Measurements from ENCODE around the gene GH1.
"Not testable (repeated sequence)": the region's sequence is repeated elsewhere in the genome, so short reads cannot be mapped to it uniquely, and the experiment has no call there.

Gene GH1

GRCh38 chr17:63918789-63919305 lies at the start of gene GH1:
Gene GH1, minus strand, starts transcription at chr17:63918839. Its CDS starts 63 bp downstream, at chr17:63918776.
- not testable (repeated sequence) for DNase-seq (ENCODE audit: low spot score)

GRCh38 chr17:63967953-63968352 lies 49.3 kb upstream of the GH1 start:
- no peak for DNase-seq (ENCODE audit: low spot score)

DNA sequence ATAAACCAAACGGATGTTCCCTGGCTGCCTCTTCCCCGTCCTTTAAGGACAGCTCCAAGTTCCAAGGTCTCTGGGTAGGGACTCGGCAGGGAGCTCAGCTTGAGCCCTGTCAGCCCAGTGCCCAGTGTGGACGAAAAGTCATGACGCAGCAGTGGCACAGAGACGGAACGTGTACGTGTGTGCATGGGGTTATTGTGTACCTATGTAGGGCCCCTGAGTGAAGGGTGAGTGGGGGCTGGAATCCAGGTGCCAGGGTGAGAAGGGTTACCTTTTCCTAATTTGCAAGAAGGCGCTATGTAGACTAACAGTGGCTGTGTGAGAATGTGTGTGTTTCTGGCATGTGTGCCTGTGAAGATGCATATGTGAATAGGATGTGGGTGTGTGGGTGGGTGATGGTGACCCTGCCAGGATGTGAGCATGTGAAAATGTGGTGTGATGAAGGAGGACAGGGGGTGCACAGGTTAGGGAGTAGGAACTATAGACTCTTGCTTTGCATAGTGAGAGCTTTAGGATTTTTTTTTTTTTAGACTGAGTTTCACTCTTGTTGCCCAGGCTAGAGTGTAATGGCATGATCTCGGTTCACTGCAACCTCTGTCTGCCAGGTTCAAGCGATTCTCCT lies 48.1 kb upstream of the GH1 start:
- no peak for DNase-seq (ENCODE audit: low spot score)

DNA sequence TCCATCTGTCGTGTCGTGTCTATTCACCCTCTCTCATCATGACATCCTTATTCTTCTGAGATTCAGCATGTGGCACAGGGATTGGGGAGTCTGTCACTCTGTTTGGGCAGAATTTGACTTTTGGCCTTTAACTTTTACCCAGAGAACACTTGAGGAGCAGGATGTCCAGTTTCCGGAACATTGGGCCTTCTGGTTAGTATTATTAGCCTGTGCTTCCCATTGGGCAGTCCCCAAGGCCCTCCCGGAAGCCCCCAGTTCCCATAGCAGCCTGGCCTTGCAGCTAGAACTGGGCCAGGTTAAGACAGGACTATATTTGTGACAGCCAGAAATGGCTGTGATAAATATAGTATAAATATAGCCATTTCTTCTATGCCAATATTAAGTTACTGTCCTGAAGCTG lies 44.5 kb upstream of the GH1 start:
- DNase-seq (ENCODE audit: low spot score) = no peak

GRCh38 chr17:63962298-63962744 lies 43.7 kb upstream of the GH1 start:
- no peak for DNase-seq (ENCODE audit: low spot score)

DNA sequence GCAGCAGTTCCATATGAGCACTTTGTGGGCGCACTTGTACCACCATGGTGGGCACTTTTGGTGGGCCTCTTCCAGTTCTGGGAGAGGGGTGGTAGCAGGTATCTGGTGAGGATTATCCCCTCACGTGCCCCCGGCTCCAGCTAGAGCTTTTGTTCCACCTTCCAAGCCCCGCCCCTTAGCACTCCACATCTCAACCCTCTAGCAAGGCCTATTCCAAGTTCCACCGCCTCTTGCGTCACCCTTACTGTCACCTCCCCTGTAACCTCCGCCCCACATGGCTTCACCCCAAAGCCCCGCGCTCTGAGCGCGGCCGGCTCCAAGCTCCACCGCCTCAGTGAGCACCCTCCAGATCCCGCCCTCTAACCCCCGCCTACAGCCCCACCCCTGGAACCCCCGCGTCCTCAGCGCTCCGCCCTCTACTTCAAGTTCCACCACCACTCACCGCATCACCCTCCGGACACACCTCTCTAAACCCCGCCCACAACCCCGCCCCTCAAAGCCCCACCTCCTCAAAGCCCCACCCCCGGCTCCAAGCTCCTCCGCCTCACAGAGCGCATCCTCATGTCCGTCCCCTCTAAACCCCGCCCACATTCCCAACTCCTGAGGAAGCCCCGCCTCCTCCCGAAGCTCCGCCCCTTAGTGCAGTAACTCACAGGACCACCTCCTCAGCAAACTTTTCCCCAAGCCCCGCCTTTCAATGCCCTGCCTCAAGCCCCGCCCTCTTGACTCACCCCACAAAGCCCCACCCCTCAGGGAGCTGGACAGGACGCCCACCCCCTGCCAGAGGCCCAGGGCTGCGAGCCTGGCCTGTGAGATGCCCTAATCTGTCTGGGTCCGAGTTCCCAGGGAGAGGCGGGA lies 42.9 kb upstream of the GH1 start:
- no peak for DNase-seq (ENCODE audit: low spot score)

GRCh38 chr17:63960430-63960829 lies 41.8 kb upstream of the GH1 start:
- DNase-seq (ENCODE audit: low spot score) = no peak

GRCh38 chr17:63960006-63960405 lies 41.4 kb upstream of the GH1 start:
- DNase-seq (ENCODE audit: low spot score) = no peak

DNA sequence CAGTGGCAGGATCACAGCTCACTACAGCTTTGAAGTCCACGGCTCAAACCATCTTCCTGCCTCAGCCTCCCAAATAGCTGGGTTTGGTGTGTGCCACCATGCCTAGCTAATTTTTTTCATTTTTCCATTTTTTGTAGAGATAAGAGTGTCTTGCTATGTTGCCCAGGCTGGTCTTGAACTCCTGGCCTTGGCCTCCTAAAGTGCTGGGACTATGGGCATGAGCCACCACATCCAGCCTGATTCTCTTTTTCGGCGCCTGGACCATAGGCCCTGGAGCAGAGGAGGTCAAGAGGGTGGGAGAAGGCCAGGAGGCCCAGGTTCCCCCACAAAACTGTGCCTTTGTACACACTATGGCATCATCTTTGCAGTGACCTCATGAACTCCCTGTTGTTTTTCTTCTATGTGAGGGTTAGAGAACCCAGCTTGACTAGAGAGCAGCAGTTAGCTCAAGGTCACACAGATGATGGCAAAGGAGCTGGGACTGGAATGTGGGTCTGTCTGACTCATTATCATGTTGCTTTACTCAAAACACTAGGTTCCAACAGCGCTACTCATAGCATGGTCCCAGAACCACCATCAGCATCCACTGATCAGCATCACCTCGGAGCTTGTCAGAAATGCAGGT lies 37.8 kb upstream of the GH1 start:
- DNase-seq (ENCODE audit: low spot score) = no peak

DNA sequence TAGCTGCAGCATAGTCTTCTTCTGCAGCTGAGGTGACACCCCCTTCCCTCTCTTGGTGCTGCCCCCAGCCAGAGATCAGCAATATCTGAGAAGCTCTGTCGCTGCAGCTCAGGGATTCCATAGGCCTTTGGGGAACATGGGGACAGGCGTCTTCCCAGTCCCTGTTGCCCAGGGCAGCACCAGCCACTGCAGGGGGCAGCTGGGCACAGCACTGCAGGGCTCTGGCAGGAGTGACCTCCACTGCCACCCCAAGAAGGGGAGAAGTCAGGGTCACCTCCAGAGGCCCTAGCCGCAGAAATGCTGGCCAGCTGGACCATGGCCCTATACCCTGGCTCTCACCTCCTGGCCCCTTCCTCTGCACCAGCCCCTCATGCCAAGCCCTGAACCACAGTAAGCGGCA lies 37.2 kb upstream of the GH1 start:
- no peak for DNase-seq (ENCODE audit: low spot score)

GRCh38 chr17:63955232-63955631 lies 36.6 kb upstream of the GH1 start:
- no peak for DNase-seq (ENCODE audit: low spot score)

DNA sequence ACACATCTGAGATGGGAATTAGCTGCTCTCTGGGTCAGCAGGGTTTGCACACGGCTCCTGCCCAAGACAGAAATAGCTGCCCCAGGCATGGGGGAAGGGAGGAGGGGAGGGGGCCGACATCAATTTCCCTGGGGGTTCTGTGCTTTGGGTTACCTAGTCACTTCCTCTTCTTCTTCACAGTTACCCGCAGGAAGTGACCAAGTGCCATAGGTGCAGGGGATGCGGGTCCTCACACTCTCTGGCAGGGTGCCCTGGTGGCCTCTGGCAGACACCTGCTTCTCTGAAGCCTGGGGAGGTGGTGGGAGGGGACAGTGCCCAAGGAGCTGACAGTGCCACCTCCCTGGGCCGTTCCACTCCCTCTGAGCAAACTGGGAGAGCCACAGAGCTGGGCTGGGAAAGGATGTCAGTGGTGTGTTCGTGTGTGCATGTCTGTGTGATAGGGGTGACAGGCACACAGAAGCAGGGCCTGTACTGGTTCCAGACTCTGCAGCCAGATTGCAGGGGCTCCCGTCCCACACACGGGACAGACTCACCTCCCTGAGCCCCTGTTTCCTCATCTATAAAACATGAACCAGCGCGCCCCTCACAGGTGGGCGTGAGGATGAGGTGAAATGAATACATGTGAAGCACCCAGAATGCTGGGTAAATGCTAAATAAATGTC lies 35.9 kb upstream of the GH1 start:
- DNase-seq (ENCODE audit: low spot score) = no peak

GRCh38 chr17:63950940-63951907 lies 32.6 kb upstream of the GH1 start:
- DNase-seq (ENCODE audit: low spot score) = no peak

GRCh38 chr17:63949576-63950250 lies 31.1 kb upstream of the GH1 start:
- DNase-seq (ENCODE audit: low spot score) = no peak

- DNase-seq (ENCODE audit: low spot score) = no peak
Measured at GRCh38 chr17:63948521-63948920, 29.9 kb upstream of the GH1 start.

DNA sequence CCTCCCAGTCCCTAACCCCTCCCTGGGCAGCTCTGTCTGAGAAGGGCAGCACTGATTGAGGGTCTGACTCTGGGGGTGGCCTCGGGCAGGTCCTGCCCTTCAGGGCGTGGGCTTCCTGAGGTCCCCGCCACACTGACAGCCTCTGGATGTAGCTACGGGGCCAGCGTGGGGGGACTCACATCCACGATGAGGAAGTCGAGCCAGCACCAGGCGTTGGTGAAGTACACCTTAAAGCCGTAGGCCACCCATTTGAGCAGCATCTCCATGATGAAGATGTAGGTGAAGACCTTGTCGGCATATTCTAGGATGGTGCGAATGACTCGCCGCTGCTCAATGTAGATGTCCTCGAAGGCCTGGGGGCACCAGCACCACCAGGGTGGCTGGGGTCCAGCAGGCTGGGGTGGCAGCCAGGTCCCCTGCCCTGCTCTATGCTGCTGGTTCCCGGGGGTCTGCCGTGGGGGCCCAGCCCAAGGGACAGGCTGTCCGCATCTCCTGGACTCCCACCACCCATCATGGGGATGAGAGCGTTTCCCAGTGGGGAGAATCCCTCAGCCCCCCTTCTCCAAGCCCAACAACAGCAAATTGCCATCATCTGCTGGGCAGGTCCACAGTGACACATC lies 29.2 kb upstream of the GH1 start:
- no peak for DNase-seq (ENCODE audit: low spot score)

DNA sequence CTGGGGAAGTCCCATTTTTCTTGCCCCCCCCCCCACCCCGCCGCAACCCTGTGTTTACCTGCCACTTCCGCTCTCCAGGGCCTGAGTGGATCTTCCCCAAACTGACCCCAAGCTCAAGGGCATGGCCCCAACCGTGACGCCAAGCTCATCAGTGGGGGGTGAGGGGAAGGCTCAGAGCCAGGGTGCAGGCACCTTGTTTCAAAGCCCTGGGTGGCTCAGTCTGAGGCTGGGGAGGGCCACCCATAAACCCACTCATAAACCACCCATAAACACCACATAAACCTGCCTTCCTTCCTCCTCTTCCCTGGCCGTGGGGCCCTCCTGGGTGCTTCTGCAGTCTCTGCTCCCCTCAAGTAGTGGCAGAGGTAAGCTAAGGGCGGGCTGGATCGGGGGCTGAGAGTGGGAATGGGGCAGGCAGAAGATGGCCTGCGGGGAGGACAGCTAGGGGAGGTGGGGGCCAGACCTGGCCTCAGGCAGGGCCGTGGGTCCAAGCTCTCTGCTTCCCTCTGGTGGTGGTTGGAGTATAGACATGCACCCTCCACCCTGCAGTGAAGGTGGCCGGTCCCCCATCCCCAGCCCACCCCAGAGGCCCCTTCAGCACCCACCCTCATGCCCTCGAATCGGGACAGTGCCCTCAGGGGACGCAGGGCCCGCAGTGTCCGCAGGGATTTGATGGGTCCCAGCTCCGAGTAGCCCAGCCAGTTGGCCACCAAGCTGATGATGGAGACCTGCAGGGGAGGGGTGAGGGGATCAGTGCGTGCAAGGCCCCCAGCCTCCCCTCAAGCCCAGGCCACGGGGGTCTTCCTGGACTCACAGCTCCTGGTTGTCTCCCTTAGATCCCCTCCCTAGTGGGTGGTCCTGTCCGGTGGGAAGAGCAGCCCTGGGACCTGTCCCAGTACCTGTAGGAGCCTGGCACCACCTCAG lies 28.1 kb upstream of the GH1 start:
- peak; percentile 95 for DNase-seq (ENCODE audit: low spot score)

DNA sequence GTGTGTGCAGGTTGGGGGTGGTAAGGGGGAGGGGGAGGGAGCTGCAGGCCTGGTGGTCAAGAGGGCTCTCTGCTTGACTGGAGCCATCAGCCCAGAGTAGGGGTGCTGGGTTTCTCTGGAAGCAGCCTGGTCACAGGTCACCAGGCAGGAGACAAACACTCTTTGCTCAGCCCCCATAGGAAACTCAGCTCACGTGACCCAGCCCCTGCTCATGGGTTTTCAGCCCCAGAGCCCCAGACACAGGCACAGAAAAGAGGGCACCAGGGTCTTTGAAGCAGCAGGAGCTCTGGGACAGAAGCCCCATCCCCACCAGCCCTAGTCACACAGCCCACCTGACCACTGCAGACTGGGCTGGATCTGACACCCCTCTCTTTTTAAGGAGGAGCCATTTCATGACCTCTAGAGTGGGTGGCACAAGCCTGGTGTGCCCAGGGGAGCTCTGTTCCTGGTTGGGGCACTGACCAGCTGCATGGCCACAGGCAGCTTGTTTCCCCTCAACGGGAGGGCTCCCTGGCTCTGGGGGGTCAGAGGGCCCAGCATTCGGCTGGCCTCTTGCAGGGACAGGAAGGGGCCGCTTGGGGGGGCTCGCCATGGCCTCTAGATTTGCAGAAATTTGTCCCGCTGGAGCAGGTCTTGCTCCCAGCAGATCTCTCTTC lies 27.3 kb upstream of the GH1 start:
- DNase-seq (ENCODE audit: low spot score) = no peak

Measured in D341Med (cell line).